Fibroblast of lung (primary cell): ENCODE measurements around the gene RMC1. TPM values are rescaled to one million over a fixed set of nuclear protein-coding genes. Genes with fewer than 3 reads are reported as not detected.

ENCODE experiments used
- DNase-seq, 2 donors: peaks; one replicate each; pipeline versions ENCODE4 v3.0.0 to v3.0.0-alpha.2; 2010; ENCODE audit warnings: low read depth in 2 of 2
- H2AFZ ChIP-seq: 2 replicates; pipeline ENCODE4 v1.5.1; 2012; ENCODE audit warnings: low read length, control low read depth, inconsistent platforms
- H3K27ac ChIP-seq: 2 replicates; pipeline ENCODE4 v1.5.1; 2011; ENCODE audit warnings: low read length, control low read depth; ENCODE audit not compliant: insufficient read depth
- H3K27me3 ChIP-seq: 2 replicates; pipeline ENCODE4 v1.5.1; 2011; ENCODE audit warnings: mild to moderate bottlenecking, low read length; ENCODE audit not compliant: control insufficient read depth, insufficient read depth
- H3K36me3 ChIP-seq: 2 replicates; pipeline ENCODE4 v1.5.1; 2011; ENCODE audit warnings: low read length; ENCODE audit not compliant: control insufficient read depth, insufficient read depth
- H3K4me1 ChIP-seq: 2 replicates; pipeline ENCODE4 v1.5.1; 2011; ENCODE audit warnings: low read length; ENCODE audit not compliant: control insufficient read depth, insufficient read depth; ENCODE audit errors: extremely low read depth
- H3K4me2 ChIP-seq: 2 replicates; pipeline ENCODE4 v1.5.1; 2011; ENCODE audit warnings: low read length, control low read depth; ENCODE audit not compliant: insufficient read depth; ENCODE audit errors: extremely low read depth
- H3K4me3 ChIP-seq, 4 experiments: fragments of 200-600 bp in 1 of 4; sonication (generic) in 1 of 4; replicated peaks in 1 of 4; 2 replicates each; pipeline ENCODE4 v1.5.1; 2011 to 2016; ENCODE audit warnings: low read length in 4 of 4, low read depth in 3 of 4, mild to moderate bottlenecking in 3 of 4, control low read depth in 2 of 4, inconsistent platforms in 1 of 4, mixed read lengths in 1 of 4; ENCODE audit not compliant: insufficient read depth in 1 of 4; ENCODE audit errors: control extremely low read depth in 1 of 4
- H3K79me2 ChIP-seq: 2 replicates; pipeline ENCODE4 v1.5.1; 2012; ENCODE audit warnings: mild to moderate bottlenecking, low read length, inconsistent platforms; ENCODE audit not compliant: control insufficient read depth, insufficient read depth
- H3K9ac ChIP-seq: 2 replicates; pipeline ENCODE4 v1.5.1; 2011; ENCODE audit warnings: mild to moderate bottlenecking, low read length, control low read depth; ENCODE audit not compliant: insufficient read depth
- H3K9me3 ChIP-seq: 2 replicates; pipeline ENCODE4 v1.5.1; 2012; ENCODE audit warnings: low read depth, low read length; ENCODE audit not compliant: control insufficient read depth, insufficient read depth
- H4K20me1 ChIP-seq: 2 replicates; pipeline ENCODE4 v1.5.1; 2011; ENCODE audit warnings: low read length; ENCODE audit not compliant: control insufficient read depth, insufficient read depth; ENCODE audit errors: extremely low read depth
- CTCF ChIP-seq, 2 donors: IDR thresholded peaks in 1 of 2; conservative IDR thresholded peaks in 1 of 2; 1 replicate in 1 of 2; 2 replicates in 1 of 2; pipeline ENCODE4 v1.5.1; 2011 to 2012; ENCODE audit warnings: low read length in 2 of 2, control low read depth in 1 of 2, inconsistent platforms in 1 of 2, low read depth in 1 of 2, mild to moderate bottlenecking in 1 of 2
- EZH2 ChIP-seq: IDR thresholded peaks from 2 replicates; pipeline ENCODE4 v1.5.1; 2012; ENCODE audit warnings: low read length, control low read depth, mild to moderate bottlenecking; ENCODE audit errors: missing control alignments
- polyA plus RNA-seq, 2 donors: library from polyadenylated mRNA; depleted of rRNA in 1 of 2; stranded (reverse) in 1 of 2; unstranded in 1 of 2; fragments of >200 nt; gene quantifications; 2 replicates each; pipeline ENCODE4 v1.2.1, GENCODE V29; 2011 to 2012; ENCODE audit warnings: missing spikeins in 1 of 2
- total RNA-seq: library from RNA; depleted of rRNA; stranded (reverse); fragments of >200 nt; gene quantifications from 2 replicates; pipeline ENCODE4 v1.2.1, GENCODE V29; 2014

The RMC1 gene
- total and polyA plus RNA-seq, 2 donors (not counting 1 experiment from before 2014, with no cell fraction given): 22.5 to 29.6 TPM

GRCh38 chr18:23458830-23459529, 44.3 kb upstream of the RMC1 start:
- Histone ChIP-seq H3K4me3 (no peak overlapping the region), H3K36me3 (peaks cover 4% of the 10 kb centered on the region), H3K9ac (no peak overlapping the region), H3K79me2 (peaks cover 76% of the 10 kb centered on the region), H3K4me1 (peaks cover 3% of the 10 kb centered on the region), H2AFZ (no peak overlapping the region), H3K27me3 (no peaks in the 10 kb centered on the region), H3K4me2 (no peak overlapping the region), H4K20me1 (peaks cover 4% of the 10 kb centered on the region), H3K9me3 (no peaks in the 10 kb centered on the region), H3K27ac (no peak overlapping the region)
- no peak for TF ChIP-seq CTCF (conservative IDR thresholded peaks at IDR 0.05 in 1 of 2, IDR thresholded peaks at IDR 0.05 in 1 of 2; ENCODE audit: low read depth in 1 of 2, low read length in 2 of 2)
- no peak for TF ChIP-seq EZH2
- no peak for DNase-seq

GRCh38 chr18:23459530-23459921, 43.8 kb upstream of the RMC1 start:
- H3K27me3 ChIP-seq: no peaks in the 10 kb centered on the region
- no peaks in the 10 kb centered on the region for H3K9me3 ChIP-seq
- H3K27ac ChIP-seq: no peak overlapping the region
- no peak for TF ChIP-seq EZH2
- no peak for TF ChIP-seq CTCF (conservative IDR thresholded peaks at IDR 0.05 in 1 of 2, IDR thresholded peaks at IDR 0.05 in 1 of 2; ENCODE audit: low read depth in 1 of 2, low read length in 2 of 2)
- peaks cover 3% of the 10 kb centered on the region for H3K4me1 ChIP-seq
- peaks cover 71% of the 10 kb centered on the region for H3K79me2 ChIP-seq
- no peak overlapping the region for H3K4me3 ChIP-seq
- H4K20me1 ChIP-seq: peaks cover 3% of the 10 kb centered on the region
- DNase-seq: no peak
- peaks cover 4% of the 10 kb centered on the region for H3K36me3 ChIP-seq
- no peak overlapping the region for H3K4me2 ChIP-seq
- H2AFZ ChIP-seq: no peak overlapping the region
- no peak overlapping the region for H3K9ac ChIP-seq

- Histone ChIP-seq H3K27ac (no peak overlapping the region), H3K4me1 (no peaks in the 10 kb centered on the region), H3K9ac (no peak overlapping the region), H2AFZ (no peak overlapping the region), H3K4me3 (no peak overlapping the region), H3K4me2 (no peak overlapping the region), H3K79me2 (peaks cover 61% of the 10 kb centered on the region), H4K20me1 (peaks cover 3% of the 10 kb centered on the region), H3K36me3 (peaks cover 4% of the 10 kb centered on the region), H3K9me3 (no peaks in the 10 kb centered on the region), H3K27me3 (no peaks in the 10 kb centered on the region)
- TF ChIP-seq EZH2 (no peak), CTCF (conservative IDR thresholded peaks at IDR 0.05 in 1 of 2, IDR thresholded peaks at IDR 0.05 in 1 of 2; ENCODE audit: low read depth in 1 of 2, low read length in 2 of 2) (no peak)
- no peak for DNase-seq
These were observed 42.7 kb upstream of the RMC1 start for GRCh38 chr18:23460285-23461273.
